K562 (cell line): ENCODE measurements around the gene TDRD10. TPM values are rescaled to one million over a fixed set of nuclear protein-coding genes. Genes with fewer than 3 reads are reported as not detected.

Source experiments
- CBFB ChIP-seq: sonication (generic); formaldehyde crosslinking; IDR thresholded peaks from 2 replicates; pipeline ENCODE4 v1.4.0; 2020; ENCODE audit warnings: mild to moderate bottlenecking, missing genetic modification reagents
- CBX1 ChIP-seq: sonication (generic); IDR thresholded peaks from 2 replicates; pipeline ENCODE4 v1.6.1; 2016; ENCODE audit warnings: antibody characterized with exemption, low read depth, mild to moderate bottlenecking
- CBX3 ChIP-seq, 2 experiments: IDR thresholded peaks; 1 replicate in 1 of 2; 2 replicates in 1 of 2; pipeline ENCODE4 v1.6.1; 2012; ENCODE audit warnings: inconsistent platforms in 2 of 2, low read length in 2 of 2, borderline replicate concordance in 1 of 2, control low read depth in 1 of 2
- CREM ChIP-seq: IDR thresholded peaks from 2 replicates; pipeline ENCODE4 v1.6.1; 2014; ENCODE audit warnings: antibody characterized with exemption, low read depth
- CTBP1 ChIP-seq: fragments of 450-650 bp; IDR thresholded peaks from 2 replicates; pipeline ENCODE4 v1.6.1; 2016; ENCODE audit warnings: borderline replicate concordance
- ETV5 ChIP-seq: sonication (generic); formaldehyde crosslinking; IDR thresholded peaks from 2 replicates; pipeline ENCODE4 v1.4.0; 2020; ENCODE audit warnings: low read depth, mild to moderate bottlenecking, missing genetic modification reagents
- KLF16 ChIP-seq: IDR thresholded peaks from 2 replicates; pipeline ENCODE4 v1.6.1; 2016; ENCODE audit warnings: antibody characterized with exemption
- MIER1 ChIP-seq: fragments of 450-650 bp; IDR thresholded peaks from 2 replicates; pipeline ENCODE4 v1.6.1; 2016; ENCODE audit warnings: antibody characterized with exemption, mild to moderate bottlenecking, low read depth
- MYC ChIP-seq, 2 experiments: fragments of 250-450 bp in 1 of 2; sonication (Bioruptor Pico) in 1 of 2; IDR thresholded peaks; 2 replicates each; pipeline versions ENCODE4 v1.5.1 to v1.6.1; 2012 to 2021; ENCODE audit warnings: low read depth in 2 of 2, borderline replicate concordance in 1 of 2, improper control_type of control experiment in 1 of 2, low read length in 1 of 2, mild to moderate bottlenecking in 1 of 2, moderate library complexity in 1 of 2
- NR3C1 ChIP-seq: sonication (generic); formaldehyde crosslinking; IDR thresholded peaks from 2 replicates; pipeline ENCODE4 v1.8.1; 2022; ENCODE audit warnings: missing genetic modification reagents
- PCBP1 ChIP-seq: fragments of 200-400 bp; formaldehyde crosslinking; IDR thresholded peaks from 2 replicates; pipeline ENCODE4 v1.6.1; 2018; ENCODE audit warnings: mild to moderate bottlenecking, low read depth, low read length; ENCODE audit not compliant: poor library complexity, severe bottlenecking
- RAD21 ChIP-seq, 2 experiments: fragments of 250-450 bp in 1 of 2; fragments of 450-650 bp in 1 of 2; sonication (Bioruptor Pico) in 1 of 2; formaldehyde crosslinking in 1 of 2; IDR thresholded peaks in 1 of 2; conservative IDR thresholded peaks in 1 of 2; 2 replicates each; pipeline versions ENCODE4 v1.4.0 to v1.8.0; 2020 to 2022; ENCODE audit warnings: mild to moderate bottlenecking in 2 of 2, moderate library complexity in 1 of 2
- RCOR1 ChIP-seq, 2 experiments: IDR thresholded peaks; 2 replicates each; pipeline ENCODE4 v1.6.1; 2012; ENCODE audit warnings: low read depth in 2 of 2, low read length in 2 of 2, borderline replicate concordance in 1 of 2, improper control_type of control experiment in 1 of 2
- SRF ChIP-seq, 2 experiments: fragments of 250-450, 450-650 bp in 1 of 2; sonication (Bioruptor Pico) in 1 of 2; sonication (generic) in 1 of 2; formaldehyde crosslinking; IDR thresholded peaks; 2 replicates each; pipeline versions ENCODE4 v1.5.0 to v1.5.1; 2020 to 2022; ENCODE audit warnings: mild to moderate bottlenecking in 1 of 2, missing genetic modification reagents in 1 of 2
- U2AF2 ChIP-seq: fragments of 200-400 bp; formaldehyde crosslinking; optimal IDR thresholded peaks from 2 replicates; pipeline ENCODE3; 2017; ENCODE audit warnings: low read depth, mild to moderate bottlenecking, low read length
- VEZF1 ChIP-seq: fragments of 200-800 bp; sonication (Bioruptor generic); IDR thresholded peaks from 2 replicates; pipeline ENCODE4 v1.6.1; 2017; ENCODE audit warnings: missing genetic modification characterization, missing compliant biosample characterization
- ZNF165 ChIP-seq: fragments of 250-450 bp; sonication (Bioruptor Pico); IDR thresholded peaks from 2 replicates; pipeline ENCODE4 v1.4.0; 2020; ENCODE audit warnings: borderline replicate concordance
- ZNF431 ChIP-seq: sonication (generic); formaldehyde crosslinking; IDR thresholded peaks from 2 replicates; pipeline ENCODE4 v1.8.0; 2022; ENCODE audit warnings: mild to moderate bottlenecking, missing genetic modification reagents
- ZNF507 ChIP-seq: conservative IDR thresholded peaks from 2 replicates; pipeline ENCODE4 v1.6.1; 2017; ENCODE audit warnings: missing genetic modification characterization, missing compliant biosample characterization
- polyA plus RNA-seq, 8 experiments: library from polyadenylated mRNA; depleted of rRNA in 4 of 8; stranded (reverse) in 5 of 8; unstranded in 3 of 8; fragments of >200 nt; fragmentation: Nextera tagmentation in 2 of 8; fragmentation: Illumina TruSeq in 1 of 8; extraction: Ambion mirVana in 2 of 8; extraction: Trizol in 1 of 8; gene quantifications; 2 replicates each; pipeline versions ENCODE4 v1.2.1 to v1.2.3, GENCODE V29; 2011 to 2014; ENCODE audit warnings: inconsistent platforms in 1 of 8, missing spikeins in 1 of 8
- total RNA-seq, 7 experiments: library from RNA; depleted of rRNA in 6 of 7; stranded (reverse); fragments of >200 nt in 6 of 7; fragmentation: Illumina TruSeq in 2 of 7; extraction: Trizol in 2 of 7; gene quantifications; 2 replicates each; pipeline versions ENCODE4 v1.2.1 to v1.2.3, GENCODE V29; 2011 to 2021; ENCODE audit warnings: low replicate concordance in 1 of 7
- TF ChIP-seq, protein P1 (sequence below): sonication (generic); formaldehyde crosslinking; IDR thresholded peaks from 2 replicates; pipeline ENCODE4 v1.8.0; 2023; ENCODE audit warnings: mild to moderate bottlenecking, missing genetic modification reagents

TDRD10 gene
- total and polyA plus RNA-seq, 9 of the 15 experiments (the other 6 are each of a cell fraction or from before 2014, with no cell fraction given) = not detected

DNA sequence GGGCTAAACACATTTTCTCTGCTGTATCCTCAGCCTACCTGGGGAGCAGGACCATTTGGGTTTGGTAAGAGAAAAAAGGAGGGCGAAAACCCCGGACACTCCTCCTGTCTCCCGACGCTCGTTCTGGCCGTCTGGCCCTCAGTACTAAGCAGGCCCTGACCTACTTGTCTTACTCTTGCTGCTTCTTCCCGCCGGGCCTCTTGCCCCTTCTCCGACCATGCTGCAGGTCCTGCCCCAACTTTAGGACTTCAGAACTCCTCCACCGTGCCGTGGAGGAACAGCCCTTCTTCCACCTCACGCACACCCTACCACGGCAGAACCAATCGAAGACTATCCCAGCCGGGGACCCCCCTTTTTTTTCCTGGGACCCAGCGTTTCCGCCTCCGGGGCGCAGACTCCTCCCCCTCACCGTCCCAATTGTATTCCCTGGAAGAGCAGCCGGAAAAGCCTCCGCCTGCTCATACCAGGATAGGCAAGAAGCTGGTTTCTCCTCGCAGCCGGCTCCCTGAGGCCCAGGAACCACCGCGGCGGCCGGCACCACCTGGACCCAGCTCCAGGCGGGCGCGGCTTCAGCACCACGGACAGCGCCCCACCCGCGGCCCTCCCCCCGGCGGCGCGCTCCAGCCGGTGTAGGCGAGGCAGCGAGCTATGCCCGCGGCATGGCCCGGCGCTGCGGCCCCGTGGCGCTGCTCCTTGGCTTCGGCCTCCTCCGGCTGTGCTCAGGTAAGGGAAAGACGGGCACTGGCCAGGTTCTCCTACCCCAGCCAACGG, 65.6 kb downstream of the TDRD10 start, which contains the start of gene CHRNB2 (continued):
- TF ChIP-seq ZNF431 (CRISPR knock-in tag) = 0 out of 2 replicates have a peak, but pooled peaks have one; percentile 39
- TF ChIP-seq NR3C1 = peak; percentile 93
- TF ChIP-seq U2AF2 = no peak
- TF ChIP-seq CBX3 (IDR thresholded peaks at IDR 0.05; ENCODE audit: borderline replicate concordance in 1 of 2, low read length in 2 of 2) = no peak
- no peak for TF ChIP-seq ZNF507 (tag)
- no peak for TF ChIP-seq KLF16
- 0 out of 2 replicates have a peak, but pooled peaks have one; percentile 28 for TF ChIP-seq MYC (IDR thresholded peaks at IDR 0.05; ENCODE audit: low read depth, low read length)
- TF ChIP-seq MYC (CRISPR knock-in tag; IDR thresholded peaks at IDR 0.05; ENCODE audit: borderline replicate concordance, low read depth) = no peak
- TF ChIP-seq ZNF165 (CRISPR knock-in tag) = no peak
- TF ChIP-seq RAD21 (CRISPR knock-in tag; conservative IDR thresholded peaks at IDR 0.05 in 1 of 2, IDR thresholded peaks at IDR 0.05 in 1 of 2) = no peak
- peak; percentile 91 for TF ChIP-seq MIER1
- peak; percentile 44 for TF ChIP-seq PCBP1
- peak in 1 of 2 experiments; percentile 69; a peak in 2 of 4 replicates for TF ChIP-seq RCOR1 (IDR thresholded peaks at IDR 0.05; ENCODE audit: borderline replicate concordance in 1 of 2, low read depth in 2 of 2, low read length in 2 of 2)
- peak in 1 of 2 experiments; percentile 58; a peak in 1 of 4 replicates for TF ChIP-seq SRF (CRISPR knock-in tag; IDR thresholded peaks at IDR 0.05)
- peak; percentile 53 for TF ChIP-seq CREM
- TF ChIP-seq CBFB (CRISPR knock-in tag) = no peak
- 0 out of 2 replicates have a peak, but pooled peaks have one; percentile 34 for TF ChIP-seq ETV5 (CRISPR knock-in tag)
- TF ChIP-seq VEZF1 (CRISPR knock-in tag) = peak; percentile 98
- TF ChIP-seq CTBP1 = 0 out of 2 replicates have a peak, but pooled peaks have one; percentile 25
- TF ChIP-seq, protein P1, sequence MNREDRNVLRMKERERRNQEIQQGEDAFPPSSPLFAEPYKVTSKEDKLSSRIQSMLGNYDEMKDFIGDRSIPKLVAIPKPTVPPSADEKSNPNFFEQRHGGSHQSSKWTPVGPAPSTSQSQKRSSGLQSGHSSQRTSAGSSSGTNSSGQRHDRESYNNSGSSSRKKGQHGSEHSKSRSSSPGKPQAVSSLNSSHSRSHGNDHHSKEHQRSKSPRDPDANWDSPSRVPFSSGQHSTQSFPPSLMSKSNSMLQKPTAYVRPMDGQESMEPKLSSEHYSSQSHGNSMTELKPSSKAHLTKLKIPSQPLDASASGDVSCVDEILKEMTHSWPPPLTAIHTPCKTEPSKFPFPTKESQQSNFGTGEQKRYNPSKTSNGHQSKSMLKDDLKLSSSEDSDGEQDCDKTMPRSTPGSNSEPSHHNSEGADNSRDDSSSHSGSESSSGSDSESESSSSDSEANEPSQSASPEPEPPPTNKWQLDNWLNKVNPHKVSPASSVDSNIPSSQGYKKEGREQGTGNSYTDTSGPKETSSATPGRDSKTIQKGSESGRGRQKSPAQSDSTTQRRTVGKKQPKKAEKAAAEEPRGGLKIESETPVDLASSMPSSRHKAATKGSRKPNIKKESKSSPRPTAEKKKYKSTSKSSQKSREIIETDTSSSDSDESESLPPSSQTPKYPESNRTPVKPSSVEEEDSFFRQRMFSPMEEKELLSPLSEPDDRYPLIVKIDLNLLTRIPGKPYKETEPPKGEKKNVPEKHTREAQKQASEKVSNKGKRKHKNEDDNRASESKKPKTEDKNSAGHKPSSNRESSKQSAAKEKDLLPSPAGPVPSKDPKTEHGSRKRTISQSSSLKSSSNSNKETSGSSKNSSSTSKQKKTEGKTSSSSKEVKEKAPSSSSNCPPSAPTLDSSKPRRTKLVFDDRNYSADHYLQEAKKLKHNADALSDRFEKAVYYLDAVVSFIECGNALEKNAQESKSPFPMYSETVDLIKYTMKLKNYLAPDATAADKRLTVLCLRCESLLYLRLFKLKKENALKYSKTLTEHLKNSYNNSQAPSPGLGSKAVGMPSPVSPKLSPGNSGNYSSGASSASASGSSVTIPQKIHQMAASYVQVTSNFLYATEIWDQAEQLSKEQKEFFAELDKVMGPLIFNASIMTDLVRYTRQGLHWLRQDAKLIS (CRISPR knock-in tag) = peak; percentile 85; the same call in 1 of the 2 replicates
- no peak for TF ChIP-seq CBX1
